Measurements from ENCODE around the gene MEN1. TPM values are rescaled to one million over a fixed set of nuclear protein-coding genes. Genes with fewer than 3 reads are reported as not detected.

The MEN1 gene
- total and polyA plus RNA-seq, 7 experiments from 2014 or later: 25.7 to 54.9 (median 38.0) TPM

Other genes with a start within 250 kb of the MEN1 start
- gene SLC22A12, start 219.3 kb downstream of the MEN1 start, total RNA-seq: not detected
- gene SLC22A12, start 219.3 kb downstream of the MEN1 start, polyA plus RNA-seq: not detected
- gene NRXN2, start 87.4 kb downstream of the MEN1 start, total RNA-seq: under 1 TPM in 3 of 5 experiments, not detected in 2; 0.07 to 0.71 (median 0.27) TPM
- not detected for gene NRXN2, start 87.4 kb downstream of the MEN1 start, polyA plus RNA-seq
- gene RASGRP2, start 66.4 kb downstream of the MEN1 start, total RNA-seq: 100 to 1,000 TPM; 211 to 697 (median 654) TPM
- gene RASGRP2, start 66.4 kb downstream of the MEN1 start, polyA plus RNA-seq: 100 to 1,000 TPM; 197 to 312 TPM
- gene PYGM, start 50.6 kb downstream of the MEN1 start, total RNA-seq: 10 to 100 TPM in 4 of 5 experiments, 1 to 10 TPM in 1; 8.0 to 16.2 (median 13.9) TPM
- under 1 TPM; 0.26 to 0.64 TPM for gene PYGM, start 50.6 kb downstream of the MEN1 start, polyA plus RNA-seq
- 1,000 to 10,000 TPM in 2 of 5 experiments, 100 to 1,000 TPM in 3; 462 to 1,612 (median 904) TPM for gene SF1, start 32.0 kb downstream of the MEN1 start, total RNA-seq
- 100 to 1,000 TPM; 101 to 155 TPM for gene SF1, start 32.0 kb downstream of the MEN1 start, polyA plus RNA-seq
- gene MAP4K2, start 7.3 kb downstream of the MEN1 start, total RNA-seq: 100 to 1,000 TPM in 2 of 5 experiments, 10 to 100 TPM in 3; 75.2 to 130 (median 84.3) TPM
- 10 to 100 TPM; 40.7 to 63.0 TPM for gene MAP4K2, start 7.3 kb downstream of the MEN1 start, polyA plus RNA-seq
- gene CDC42BPG, start 34.1 kb upstream of the MEN1 start, total RNA-seq: 1 to 10 TPM in 4 of 5 experiments, under 1 TPM in 1; 0.22 to 9.2 (median 8.1) TPM
- gene CDC42BPG, start 34.1 kb upstream of the MEN1 start, polyA plus RNA-seq: under 1 TPM; 0.27 to 0.47 TPM
- gene EHD1, start 68.1 kb upstream of the MEN1 start, total RNA-seq: 100 to 1,000 TPM; 124 to 263 (median 208) TPM
- gene EHD1, start 68.1 kb upstream of the MEN1 start, polyA plus RNA-seq: 100 to 1,000 TPM; 102 to 141 TPM
- 100 to 1,000 TPM in 1 of 5 experiments, 10 to 100 TPM in 4; 30.6 to 105 (median 36.2) TPM for gene ATG2A, start 106.7 kb upstream of the MEN1 start, total RNA-seq
- 1 to 10 TPM; 3.4 to 5.2 TPM for gene ATG2A, start 106.7 kb upstream of the MEN1 start, polyA plus RNA-seq
- 10 to 100 TPM; 11.9 to 19.1 (median 18.8) TPM for gene PPP2R5B, start 114.1 kb upstream of the MEN1 start, total RNA-seq
- gene PPP2R5B, start 114.1 kb upstream of the MEN1 start, polyA plus RNA-seq: 1 to 10 TPM; 4.5 to 7.5 TPM
- gene GPHA2, start 125.3 kb upstream of the MEN1 start, total RNA-seq: under 1 TPM in 1 of 5 experiments, not detected in 4; 0.48 TPM
- not detected for gene GPHA2, start 125.3 kb upstream of the MEN1 start, polyA plus RNA-seq
- 1 to 10 TPM in 1 of 5 experiments, under 1 TPM in 3, not detected in 1; 0.48 to 1.1 (median 0.85) TPM for gene MAJIN, start 161.6 kb upstream of the MEN1 start, total RNA-seq
- gene MAJIN, start 161.6 kb upstream of the MEN1 start, polyA plus RNA-seq: 1 to 10 TPM in 1 of 2 donors, not detected in 1; 1.2 TPM
- gene BATF2, start 186.4 kb upstream of the MEN1 start, total RNA-seq: under 1 TPM in 1 of 5 experiments, not detected in 4; 0.39 TPM
- not detected for gene BATF2, start 186.4 kb upstream of the MEN1 start, polyA plus RNA-seq
- gene ARL2, start 203.6 kb upstream of the MEN1 start, total RNA-seq: 10 to 100 TPM; 22.6 to 60.8 (median 32.2) TPM
- 10 to 100 TPM; 90.0 to 96.1 TPM for gene ARL2, start 203.6 kb upstream of the MEN1 start, polyA plus RNA-seq
- 10 to 100 TPM; 13.1 to 29.0 (median 21.7) TPM for gene SNX15, start 216.9 kb upstream of the MEN1 start, total RNA-seq
- 10 to 100 TPM; 13.7 to 15.7 TPM for gene SNX15, start 216.9 kb upstream of the MEN1 start, polyA plus RNA-seq
- 10 to 100 TPM in 1 of 5 experiments, 1 to 10 TPM in 4; 2.7 to 18.2 (median 8.6) TPM for gene SAC3D1, start 230.7 kb upstream of the MEN1 start, total RNA-seq
- gene SAC3D1, start 230.7 kb upstream of the MEN1 start, polyA plus RNA-seq: 10 to 100 TPM; 11.5 to 17.2 TPM
- 10 to 100 TPM; 12.2 to 23.4 (median 18.8) TPM for gene NAALADL1, start 248.0 kb upstream of the MEN1 start, total RNA-seq
- gene NAALADL1, start 248.0 kb upstream of the MEN1 start, polyA plus RNA-seq: 10 to 100 TPM; 18.6 to 25.3 TPM